GM18867 (cell line): ENCODE data around the gene ATG7.
"Not testable (repeated sequence)": the region's sequence is repeated elsewhere in the genome, so short reads cannot be mapped to it uniquely, and the experiment has no call there.

ENCODE experiments used
- ATAC-seq: cut with Tn5 transposase; IDR thresholded peaks from one replicate; pipeline ENCODE4 v1.9.1; 2021; ENCODE audit warnings: mild to moderate bottlenecking, moderate library complexity; ENCODE audit not compliant: unreplicated experiment

ATG7 gene

GRCh38 chr3:11420066-11420465, 147.9 kb downstream of the ATG7 start:
- no peak for ATAC-seq

GRCh38 chr3:11422291-11422690, 150.1 kb downstream of the ATG7 start:
- no peak for ATAC-seq

GRCh38 chr3:11423868-11424267, 151.7 kb downstream of the ATG7 start:
- ATAC-seq = no peak

- no peak for ATAC-seq
Measured at GRCh38 chr3:11424277-11424676, 152.1 kb downstream of the ATG7 start.

- ATAC-seq = no peak
Measured at GRCh38 chr3:11430207-11430606, 158.0 kb downstream of the ATG7 start.

- no peak for ATAC-seq
Measured at GRCh38 chr3:11430624-11431023, 158.4 kb downstream of the ATG7 start.

- ATAC-seq = no peak
Measured at GRCh38 chr3:11431319-11431718, 159.1 kb downstream of the ATG7 start.

GRCh38 chr3:11434017-11434526, 161.9 kb downstream of the ATG7 start:
- ATAC-seq = no peak

GRCh38 chr3:11434563-11435096, 162.4 kb downstream of the ATG7 start:
- no peak for ATAC-seq

GRCh38 chr3:11435440-11436165, 163.4 kb downstream of the ATG7 start:
- no peak for ATAC-seq

GRCh38 chr3:11436775-11437174, 164.6 kb downstream of the ATG7 start:
- ATAC-seq = no peak

- no peak for ATAC-seq
Measured at GRCh38 chr3:11437506-11437905, 165.3 kb downstream of the ATG7 start.

GRCh38 chr3:11438646-11439045, 166.4 kb downstream of the ATG7 start:
- no peak for ATAC-seq

GRCh38 chr3:11441346-11441745, 169.1 kb downstream of the ATG7 start:
- not testable (repeated sequence) for ATAC-seq

- ATAC-seq = no peak
Measured at GRCh38 chr3:11444404-11444803, 172.2 kb downstream of the ATG7 start.

- ATAC-seq = not testable (repeated sequence)
Measured at GRCh38 chr3:11445193-11445592, 173.0 kb downstream of the ATG7 start.

GRCh38 chr3:11445883-11446282, 173.7 kb downstream of the ATG7 start:
- ATAC-seq = no peak

- ATAC-seq = no peak
Measured at GRCh38 chr3:11447584-11448200, 175.5 kb downstream of the ATG7 start.

- ATAC-seq = no peak
Measured at GRCh38 chr3:11450015-11450414, 177.8 kb downstream of the ATG7 start.

GRCh38 chr3:11452312-11452711, 180.1 kb downstream of the ATG7 start:
- no peak for ATAC-seq

GRCh38 chr3:11452885-11453847, 181.0 kb downstream of the ATG7 start:
- no peak for ATAC-seq
